Measurements from ENCODE around the gene TEF. TPM values are rescaled to one million over a fixed set of nuclear protein-coding genes. Genes with fewer than 3 reads are reported as not detected.
A peak's percentile ranks its signal among the peaks of the same experiment; 100 is the strongest.
"Not testable (repeated sequence)": the region's sequence is repeated elsewhere in the genome, so short reads cannot be mapped to it uniquely, and the experiment has no call there.

TEF gene
- total RNA-seq, 1 experiment from 2014 or later, result 7.4 TPM

DNA sequence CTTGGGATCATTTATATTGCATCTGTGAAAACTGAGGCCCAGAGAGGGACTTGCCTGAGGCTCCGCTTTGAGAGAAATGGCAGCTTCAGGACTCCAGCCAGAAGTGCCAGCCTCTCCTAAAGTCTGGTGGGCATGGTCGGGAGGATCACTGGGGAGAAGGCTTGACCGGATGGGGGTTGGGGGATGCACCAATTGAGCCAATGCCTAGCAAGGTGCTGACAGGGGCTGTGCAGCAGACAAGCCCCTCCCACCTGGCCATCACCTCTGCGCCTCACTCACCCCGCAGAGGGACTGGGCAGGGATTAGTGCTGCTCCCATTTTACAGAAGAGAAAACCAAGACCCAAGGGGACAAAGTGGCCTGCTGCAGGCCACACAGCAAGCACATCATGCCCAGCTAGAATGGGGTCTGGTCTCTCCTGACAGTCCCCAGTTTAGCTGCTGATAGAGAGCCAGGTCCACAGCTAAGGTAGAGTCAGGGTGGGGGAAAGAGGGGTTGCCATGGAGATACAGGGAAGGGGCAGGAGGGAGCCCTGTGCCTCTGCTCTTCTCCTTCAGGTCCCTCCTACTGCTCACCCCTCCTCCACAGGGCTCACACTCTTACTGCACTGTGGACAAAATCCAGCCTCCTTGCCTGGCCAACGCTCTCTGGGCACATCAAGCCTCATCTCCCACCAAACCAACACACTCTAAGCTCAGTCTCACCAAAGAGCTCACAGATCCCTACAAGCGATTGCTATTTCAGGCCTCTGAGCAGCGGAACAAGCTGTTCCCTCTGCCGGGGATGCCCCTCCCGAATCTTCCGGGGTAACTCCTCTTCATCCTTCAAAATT lies 29.5 kb downstream of the TEF start:
- no peaks in the 10 kb centered on the region for H3K36me3 ChIP-seq
- no peaks in the 10 kb centered on the region for H3K9me3 ChIP-seq (replicated peaks)
- H3K27ac ChIP-seq, result no peak overlapping the region
- no peaks in the 10 kb centered on the region for H3K4me1 ChIP-seq
- no peaks in the 10 kb centered on the region for H3K27me3 ChIP-seq
- no peak overlapping the region for H3K4me3 ChIP-seq
- no peak for DNase-seq

DNA sequence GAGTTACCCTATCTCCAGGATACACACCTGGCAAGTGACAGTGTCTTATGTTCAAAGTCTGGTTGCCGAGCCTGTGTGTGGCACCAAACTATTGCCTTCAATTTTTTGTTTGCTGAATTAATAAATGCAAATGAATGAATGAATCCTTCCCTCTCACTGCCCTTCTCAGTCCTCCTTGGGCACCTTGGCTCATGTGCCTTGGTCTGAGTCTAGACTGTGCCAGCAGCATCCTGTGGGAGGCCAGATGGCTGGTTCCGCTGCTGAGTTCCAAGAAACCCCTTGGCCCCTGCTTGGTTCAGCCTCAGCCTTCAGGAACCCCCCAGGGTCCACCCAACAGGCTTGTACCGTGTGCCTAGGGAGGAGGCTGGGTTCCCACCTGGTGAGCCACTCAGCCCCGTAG lies 33.8 kb downstream of the TEF start:
- no peaks in the 10 kb centered on the region for H3K27me3 ChIP-seq
- no peaks in the 10 kb centered on the region for H3K4me1 ChIP-seq
- H3K4me3 ChIP-seq, result no peak overlapping the region
- no peaks in the 10 kb centered on the region for H3K36me3 ChIP-seq
- DNase-seq, result no peak
- H3K9me3 ChIP-seq (replicated peaks), result no peaks in the 10 kb centered on the region
- no peak overlapping the region for H3K27ac ChIP-seq

DNA sequence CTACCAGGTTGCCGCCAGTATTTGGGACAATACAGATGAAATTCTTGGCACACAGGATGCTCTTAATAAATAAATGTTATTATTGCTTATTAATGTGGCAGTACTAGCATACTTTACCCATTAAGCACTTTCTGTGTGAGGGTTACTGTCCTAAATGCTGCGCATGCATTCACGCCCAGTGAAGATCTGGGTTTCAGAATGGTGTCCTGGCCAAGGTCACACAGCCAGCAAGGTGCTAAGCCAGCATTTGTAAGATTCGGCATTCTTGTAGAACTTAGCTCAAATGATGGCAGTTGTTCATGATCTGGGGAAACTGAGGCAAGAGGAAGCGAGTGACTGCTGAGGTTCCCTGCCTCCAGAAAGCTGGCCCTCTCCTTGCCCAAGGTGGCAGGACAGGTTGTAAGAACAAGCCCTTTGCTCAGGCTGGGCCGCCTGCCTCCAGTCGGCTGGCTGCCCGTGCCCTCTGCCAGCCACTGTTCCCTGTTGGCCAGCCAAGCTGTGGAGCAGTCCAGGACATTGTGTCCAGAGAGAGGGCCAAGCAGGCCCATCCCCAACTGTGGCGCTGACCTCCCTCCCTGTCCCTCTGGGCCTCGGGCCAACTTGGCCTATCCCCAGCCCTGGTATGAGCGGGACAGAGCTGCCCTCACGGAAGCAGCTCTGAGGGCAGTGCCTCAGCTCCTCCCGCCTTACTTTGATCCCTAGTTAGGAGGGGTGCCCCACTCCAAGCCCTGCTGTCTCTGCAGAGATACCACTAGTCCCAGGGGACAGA lies 36.1 kb downstream of the TEF start:
- Histone ChIP-seq H3K4me3 (no peak overlapping the region), H3K9me3 (replicated peaks) (no peaks in the 10 kb centered on the region), H3K36me3 (no peaks in the 10 kb centered on the region), H3K27ac (no peak overlapping the region), H3K4me1 (no peaks in the 10 kb centered on the region), H3K27me3 (no peaks in the 10 kb centered on the region)
- DNase-seq, result no peak

DNA sequence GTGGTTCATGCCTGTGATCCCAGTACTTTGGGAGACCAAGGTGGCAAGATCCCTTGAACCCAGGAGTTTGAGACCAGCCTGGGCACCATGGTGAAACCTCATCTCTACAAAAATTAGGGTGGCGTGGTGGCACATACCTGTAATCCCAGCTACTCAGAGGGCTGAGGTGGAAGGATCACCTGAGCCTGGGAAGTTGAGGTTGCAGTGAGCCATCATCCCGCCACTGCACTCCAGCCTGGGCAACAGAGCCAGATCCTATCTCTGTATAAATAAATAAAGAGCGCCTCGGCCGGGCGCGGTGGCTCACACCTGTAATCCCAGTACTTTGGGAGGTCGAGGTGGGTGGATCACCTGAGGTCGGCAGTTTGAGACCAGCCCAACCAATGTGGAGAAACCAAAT lies 37.0 kb downstream of the TEF start:
- no peak for DNase-seq
- no peaks in the 10 kb centered on the region for H3K9me3 ChIP-seq (replicated peaks)
- H3K27me3 ChIP-seq, result no peaks in the 10 kb centered on the region
- no peaks in the 10 kb centered on the region for H3K36me3 ChIP-seq
- H3K4me1 ChIP-seq, result no peaks in the 10 kb centered on the region
- H3K27ac ChIP-seq, result no peak overlapping the region
- no peak overlapping the region for H3K4me3 ChIP-seq

DNA sequence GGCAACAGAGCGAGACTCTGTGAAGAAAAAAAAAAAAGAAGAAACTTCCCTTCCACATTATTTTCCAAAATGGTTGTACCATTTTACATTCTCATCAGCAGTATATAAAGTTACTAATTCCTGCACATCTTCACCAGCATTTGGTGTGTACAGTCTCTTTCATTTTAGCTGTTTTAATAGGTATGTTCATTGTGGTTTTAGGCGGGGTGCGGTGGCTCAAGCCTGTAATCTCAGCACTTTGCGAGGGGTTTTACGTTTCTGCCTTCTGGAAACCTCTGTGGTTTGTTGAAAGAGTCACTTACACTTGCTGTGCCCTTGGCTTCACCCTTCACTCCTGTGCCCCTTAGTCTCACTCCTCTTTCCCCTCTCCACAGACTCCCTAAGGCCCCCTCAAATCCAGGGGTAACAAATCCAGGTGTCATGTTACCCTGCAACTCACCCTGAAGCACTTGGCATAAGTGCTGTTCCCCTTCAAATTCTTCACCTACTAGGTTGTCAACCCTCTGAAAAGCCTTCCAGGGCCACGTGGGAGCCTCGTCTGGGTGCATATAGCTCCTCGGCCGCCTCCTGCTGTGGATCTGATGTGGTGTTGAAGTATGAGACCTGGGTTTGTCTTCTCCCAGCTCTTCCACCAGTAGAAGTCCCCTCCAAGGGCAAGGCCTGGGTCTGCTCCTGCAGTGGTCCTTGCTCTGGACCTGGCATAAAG lies 44.1 kb downstream of the TEF start:
- H3K36me3 ChIP-seq, result no peaks in the 10 kb centered on the region
- no peaks in the 10 kb centered on the region for H3K9me3 ChIP-seq (replicated peaks)
- no peaks in the 10 kb centered on the region for H3K27me3 ChIP-seq
- DNase-seq, result peak; percentile 45 to 66
- peaks cover 10% of the 10 kb centered on the region for H3K4me1 ChIP-seq
- no peak overlapping the region for H3K4me3 ChIP-seq
- no peak overlapping the region for H3K27ac ChIP-seq

DNA sequence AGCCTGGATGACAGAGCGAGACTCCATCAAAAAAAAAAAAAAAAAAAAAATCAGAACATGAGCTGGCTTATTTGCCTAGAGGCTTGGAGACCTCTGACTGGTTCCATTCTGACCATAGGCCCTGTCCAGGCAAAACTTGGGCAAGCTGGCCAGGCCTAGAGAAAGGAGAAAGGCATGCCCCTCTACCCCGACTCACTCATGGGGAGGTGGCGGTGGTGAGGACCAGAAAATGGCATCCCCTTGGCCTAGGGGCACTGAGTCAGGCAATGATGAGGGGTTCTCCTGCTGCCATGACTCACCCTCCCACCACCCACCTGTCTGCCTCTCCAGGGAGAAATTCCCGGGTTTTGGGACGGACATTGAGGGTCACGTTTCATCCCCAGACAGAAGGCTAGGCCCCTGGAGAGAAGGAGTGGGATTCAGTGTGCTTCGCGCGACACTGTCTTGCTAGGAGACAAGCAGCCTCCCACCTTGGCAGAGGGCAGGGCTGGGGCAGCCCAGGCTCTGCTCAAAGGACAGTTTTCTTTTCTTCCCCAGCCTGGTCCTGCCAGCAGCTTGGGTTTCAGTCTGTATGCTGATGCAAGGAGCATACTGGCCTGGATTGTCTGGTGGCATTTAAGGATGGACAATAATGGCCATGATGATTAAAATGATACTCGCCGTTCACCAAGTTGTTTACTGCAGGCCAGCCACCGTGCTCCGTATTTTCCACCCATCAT lies 47.6 kb downstream of the TEF start:
- no peak overlapping the region for H3K27ac ChIP-seq
- peak; percentile 35 to 42 for DNase-seq
- H3K36me3 ChIP-seq, result no peaks in the 10 kb centered on the region; the same call in 1 of the 2 replicates
- H3K4me3 ChIP-seq, result no peak overlapping the region
- H3K4me1 ChIP-seq, result peaks cover 10% of the 10 kb centered on the region
- no peaks in the 10 kb centered on the region for H3K9me3 ChIP-seq (replicated peaks)
- no peaks in the 10 kb centered on the region for H3K27me3 ChIP-seq

DNA sequence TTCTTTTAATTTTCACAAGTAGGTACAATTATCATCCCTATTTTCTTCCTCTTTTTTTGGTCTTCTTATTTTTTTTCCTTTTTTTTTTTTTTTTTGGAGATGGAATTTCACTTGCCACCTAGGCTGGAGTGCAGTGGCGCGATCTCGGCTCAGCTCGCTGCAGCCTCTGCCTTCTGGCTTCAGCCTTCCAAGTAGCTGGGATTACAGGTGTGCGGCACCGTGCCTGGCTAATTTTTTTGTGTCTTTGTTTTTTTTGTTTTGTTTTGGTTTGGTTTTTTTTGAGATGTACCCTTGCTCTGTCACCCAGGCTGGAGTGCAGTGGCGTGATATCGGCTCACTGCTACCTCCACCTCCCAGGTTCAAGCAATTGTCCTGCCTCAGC lies 48.2 kb downstream of the TEF start:
- no peaks in the 10 kb centered on the region for H3K27me3 ChIP-seq
- no peak overlapping the region for H3K27ac ChIP-seq
- H3K9me3 ChIP-seq (replicated peaks), result no peaks in the 10 kb centered on the region
- H3K4me1 ChIP-seq, result peaks cover 10% of the 10 kb centered on the region
- no peak for DNase-seq
- no peaks in the 10 kb centered on the region; the same call in 1 of the 2 replicates for H3K36me3 ChIP-seq
- no peak overlapping the region for H3K4me3 ChIP-seq

DNA sequence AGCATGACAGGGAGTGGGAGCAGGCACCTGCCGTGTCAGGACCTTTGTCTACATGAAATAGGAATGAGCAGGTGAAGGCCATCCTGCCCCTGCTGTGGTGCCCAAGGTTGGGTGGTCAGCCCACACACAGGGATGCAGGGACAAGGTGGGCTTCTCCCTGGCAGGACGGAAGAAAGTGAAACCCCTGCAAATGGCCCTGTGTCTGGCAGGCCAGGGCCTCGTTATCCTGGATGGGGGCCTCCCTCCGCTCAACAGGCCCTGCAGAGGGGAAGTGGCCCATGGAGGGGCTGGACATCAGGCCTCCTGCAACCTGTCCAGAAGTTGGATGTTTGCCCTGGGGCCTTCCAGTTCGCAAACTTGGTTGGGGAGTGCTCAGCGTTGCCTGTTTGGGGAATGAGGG lies 49.9 kb downstream of the TEF start:
- H3K4me3 ChIP-seq, result no peak overlapping the region
- no peak for DNase-seq
- peaks cover 7% of the 10 kb centered on the region; the same call in 1 of the 2 replicates for H3K36me3 ChIP-seq
- H3K27ac ChIP-seq, result no peak overlapping the region
- no peaks in the 10 kb centered on the region for H3K9me3 ChIP-seq (replicated peaks)
- peaks cover 4% of the 10 kb centered on the region; the same call in 1 of the 2 replicates for H3K4me1 ChIP-seq
- no peaks in the 10 kb centered on the region for H3K27me3 ChIP-seq

DNA sequence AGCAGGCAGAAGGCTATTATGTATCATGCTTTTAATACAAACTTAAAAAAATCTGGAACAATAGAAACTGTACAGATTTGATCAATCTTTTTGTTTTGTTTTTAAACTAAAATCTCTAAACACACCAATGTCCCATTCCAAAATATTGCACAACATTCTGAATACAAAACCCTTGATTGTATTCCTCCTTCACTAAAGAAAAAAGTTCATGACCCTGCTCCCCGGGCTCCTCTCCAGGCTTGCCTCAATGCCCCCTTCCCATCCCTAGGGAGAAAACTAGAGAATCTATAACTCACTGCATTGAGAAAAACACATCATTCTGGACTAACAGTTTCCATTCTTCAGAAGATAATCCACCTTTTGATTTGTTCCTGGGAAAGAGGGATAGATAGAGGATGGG lies 51.7 kb downstream of the TEF start:
- not testable (repeated sequence) for H3K9me3 ChIP-seq (replicated peaks); H3K4me1 ChIP-seq; DNase-seq; H3K4me3 ChIP-seq; H3K27me3 ChIP-seq; H3K27ac ChIP-seq
- peaks cover 11% of the 10 kb centered on the region; the same call in 1 of the 2 replicates for H3K36me3 ChIP-seq

DNA sequence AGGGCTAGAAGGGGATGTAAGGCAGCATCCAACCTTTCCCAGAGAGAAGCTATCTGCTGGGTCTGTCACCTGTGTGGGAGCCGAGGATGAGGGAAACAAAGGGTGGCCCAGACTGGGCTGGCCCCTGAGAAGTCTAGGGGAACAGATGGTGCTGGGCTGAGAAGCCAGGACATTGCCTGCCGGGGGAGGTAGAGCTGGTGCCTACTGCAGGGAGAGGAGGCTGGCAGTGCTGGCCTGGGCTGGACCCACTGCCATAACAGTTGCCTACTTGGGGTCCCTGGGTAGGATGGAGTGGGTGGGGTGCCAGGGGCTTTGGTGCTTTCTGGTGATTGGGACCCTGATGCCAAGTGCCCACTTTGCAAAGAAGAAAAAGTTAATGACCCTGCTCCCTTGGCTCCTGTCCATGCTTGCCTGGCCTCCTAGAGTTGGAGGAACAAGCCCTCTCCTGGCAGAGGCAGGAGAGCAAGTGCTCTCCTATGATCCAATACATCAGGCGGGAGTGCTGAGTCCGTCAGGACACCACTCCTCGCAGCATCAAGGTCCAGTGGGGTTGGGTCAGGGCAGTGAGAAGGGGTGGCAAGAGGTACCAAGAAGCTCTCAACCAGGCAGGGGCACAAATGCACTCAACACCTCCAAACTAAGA lies 52.7 kb downstream of the TEF start:
- not testable (repeated sequence) for DNase-seq; H3K4me3 ChIP-seq; H3K27me3 ChIP-seq; H3K9me3 ChIP-seq (replicated peaks); H3K27ac ChIP-seq
- peaks cover 11% of the 10 kb centered on the region for H3K4me1 ChIP-seq
- H3K36me3 ChIP-seq, result peaks cover 11% of the 10 kb centered on the region; the same call in 1 of the 2 replicates

DNA sequence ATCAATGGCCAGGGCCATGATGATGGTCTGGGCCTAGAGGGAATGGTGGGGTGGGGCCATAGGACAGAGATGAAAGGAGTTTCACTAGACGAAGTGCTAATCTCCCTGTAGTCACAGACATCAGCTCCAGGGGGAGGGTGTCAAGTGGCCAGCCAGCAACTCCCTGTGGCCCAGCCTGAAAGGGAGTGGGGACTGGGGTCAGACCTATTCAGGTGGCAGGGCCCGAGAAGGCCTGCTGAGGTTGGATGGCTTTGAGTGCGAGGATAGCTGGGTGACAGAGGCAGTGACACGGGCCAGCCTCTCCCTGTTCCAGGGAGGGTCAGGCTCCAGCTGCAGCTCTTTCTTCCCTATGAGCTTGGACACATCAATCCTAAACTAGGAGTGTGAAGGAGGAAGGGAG lies 53.8 kb downstream of the TEF start:
- peaks cover 11% of the 10 kb centered on the region; the same call in 1 of the 2 replicates for H3K36me3 ChIP-seq
- H3K9me3 ChIP-seq (replicated peaks), result no peaks in the 10 kb centered on the region
- no peak overlapping the region for H3K27ac ChIP-seq

DNA sequence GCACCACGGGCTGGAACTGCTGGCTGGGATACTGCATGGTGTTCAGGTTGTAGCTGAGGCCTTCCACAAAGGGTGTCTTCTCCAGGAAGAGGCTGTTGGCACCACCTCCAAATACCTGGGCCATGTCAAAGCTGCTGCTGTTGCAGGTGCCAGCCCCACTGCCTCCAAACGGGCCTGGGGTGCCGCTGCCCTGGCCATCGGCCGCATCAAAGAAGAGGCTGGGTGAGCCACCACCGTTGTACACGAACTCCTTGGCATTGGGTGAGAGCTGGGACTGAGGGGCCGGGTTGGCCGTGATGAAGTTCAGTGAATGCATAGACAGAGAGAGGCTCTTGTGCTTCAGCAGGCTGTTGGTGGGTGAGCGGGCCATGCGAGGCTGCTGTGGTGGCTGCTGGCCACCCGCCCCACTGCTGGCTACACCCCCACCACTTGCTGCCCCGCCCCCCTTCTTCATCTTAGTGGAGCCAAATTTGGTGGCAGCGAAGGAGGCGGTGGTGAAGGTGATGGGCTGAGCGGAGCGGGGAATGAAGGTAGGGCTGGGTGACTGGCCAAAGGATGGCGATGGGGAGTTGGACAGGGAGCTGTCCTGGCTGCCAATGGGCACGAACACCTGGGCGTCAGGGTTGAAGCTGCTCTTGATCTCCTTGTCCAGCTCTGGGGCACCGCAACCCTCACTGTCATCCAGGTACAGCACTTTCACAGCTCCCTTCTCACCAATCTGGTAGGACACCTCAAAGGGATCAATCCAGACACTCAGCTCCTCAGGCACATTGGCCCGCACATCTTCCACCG lies 54.8 kb downstream of the TEF start:
- peaks cover 12% of the 10 kb centered on the region for H3K4me1 ChIP-seq
- no peak for DNase-seq
- no peak overlapping the region for H3K27ac ChIP-seq
- peaks cover 11% of the 10 kb centered on the region; the same call in 1 of the 2 replicates for H3K36me3 ChIP-seq
- H3K27me3 ChIP-seq, result no peaks in the 10 kb centered on the region
- H3K9me3 ChIP-seq (replicated peaks), result no peaks in the 10 kb centered on the region
- no peak overlapping the region for H3K4me3 ChIP-seq

More for the DNA sequence above, 53.8 kb downstream of the TEF start:
- H3K4me3 ChIP-seq, result no peak overlapping the region
- no peak for DNase-seq
- no peaks in the 10 kb centered on the region for H3K27me3 ChIP-seq
- H3K4me1 ChIP-seq, result peaks cover 12% of the 10 kb centered on the region

DNA sequence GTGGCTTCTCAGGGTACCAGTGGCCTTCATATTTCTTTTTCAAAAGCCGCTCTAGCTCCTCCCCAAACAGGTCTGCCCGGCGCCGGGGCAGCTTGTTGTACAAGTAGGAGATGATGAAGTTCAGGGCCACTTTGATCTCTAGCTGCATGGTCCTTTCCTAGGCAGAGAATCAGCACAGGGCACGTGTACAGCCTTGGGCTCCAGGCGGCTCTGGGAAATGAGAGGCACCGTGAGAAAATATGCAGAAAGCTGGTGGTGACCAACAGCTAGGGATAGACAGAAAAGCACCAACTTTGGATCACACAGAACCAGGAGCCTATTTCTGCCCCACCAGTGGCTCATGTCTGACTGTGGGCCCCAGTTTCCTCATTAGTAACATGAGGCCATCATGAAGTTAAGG lies 55.5 kb downstream of the TEF start:
- DNase-seq, result no peak
- H3K36me3 ChIP-seq, result peaks cover 11% of the 10 kb centered on the region; the same call in 1 of the 2 replicates
- H3K4me1 ChIP-seq, result peaks cover 12% of the 10 kb centered on the region
- H3K4me3 ChIP-seq, result no peak overlapping the region
- no peaks in the 10 kb centered on the region for H3K27me3 ChIP-seq
- no peaks in the 10 kb centered on the region for H3K9me3 ChIP-seq (replicated peaks)
- H3K27ac ChIP-seq, result no peak overlapping the region
